Transverse colon (tissue), 4 donors: Measurements from ENCODE around the gene SLC22A24.

Source experiments
- CTCF ChIP-seq, 5 experiments: fragments of 200-600 bp in 3 of 5; fragments of 450-650 bp in 2 of 5; sonication (generic) in 3 of 5; IDR thresholded peaks; 1 replicate in 2 of 5; 2 replicates in 3 of 5; pipeline ENCODE4 v1.5.1; 2016 to 2017; ENCODE audit warnings: antibody characterized with exemption in 5 of 5, inconsistent platforms in 3 of 5, mild to moderate bottlenecking in 2 of 5, moderate library complexity in 1 of 5
- EP300 ChIP-seq: sonication (generic); formaldehyde crosslinking; IDR thresholded peaks from one replicate; pipeline ENCODE4 v1.6.1; 2017; ENCODE audit warnings: antibody characterized with exemption, low read depth
- POLR2A ChIP-seq: fragments of 450-650 bp; IDR thresholded peaks from one replicate; pipeline ENCODE4 v1.6.1; 2016; ENCODE audit warnings: antibody characterized with exemption, mild to moderate bottlenecking, moderate library complexity
- POLR2AphosphoS5 ChIP-seq, 3 donors: sonication (generic); formaldehyde crosslinking; IDR thresholded peaks; one replicate each; pipeline ENCODE4 v1.6.1; 2016; ENCODE audit warnings: antibody characterized with exemption in 3 of 3

DNA sequence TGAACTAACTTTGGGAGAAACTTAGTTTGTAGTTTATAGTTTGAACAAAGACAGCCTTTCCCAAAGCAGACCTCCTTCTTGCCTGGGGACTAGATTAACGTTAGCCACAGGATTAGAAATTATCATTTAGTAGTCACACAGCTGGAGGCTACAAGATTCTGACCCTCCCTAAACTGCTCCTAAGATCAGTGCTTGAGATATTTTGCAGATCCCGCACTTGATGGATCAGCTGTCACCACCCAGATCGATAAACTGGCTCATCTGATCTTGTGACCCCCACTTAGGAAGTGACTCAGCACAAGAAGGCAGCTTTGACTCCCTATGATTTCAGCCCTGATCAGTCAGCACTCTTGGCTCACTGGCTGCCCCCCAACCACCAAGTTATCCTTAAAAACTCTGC is 1.6 kb downstream of the SLC22A24 start:
- TF ChIP-seq CTCF (IDR thresholded peaks at IDR 0.05) (no peak), POLR2AphosphoS5 (IDR thresholded peaks at IDR 0.05) (no peak), EP300 (no peak), POLR2A (no peak)
